HG02981 (cell line): Measurements from ENCODE around the gene FBN2.
"Not testable (repeated sequence)": the region's sequence is repeated elsewhere in the genome, so short reads cannot be mapped to it uniquely, and the experiment has no call there.

Experiments
- ATAC-seq: cut with Tn5 transposase; IDR thresholded peaks from one replicate; pipeline ENCODE4 v1.9.1; 2021; ENCODE audit warnings: mild to moderate bottlenecking, moderate library complexity; ENCODE audit not compliant: unreplicated experiment

Gene FBN2

GRCh38 chr5:128480158-128480557 is 57.9 kb downstream of the FBN2 start:
- no peak for ATAC-seq

GRCh38 chr5:128478386-128479368 is 59.4 kb downstream of the FBN2 start:
- ATAC-seq = no peak

- ATAC-seq = no peak
These were observed 60.1 kb downstream of the FBN2 start for GRCh38 chr5:128477944-128478343.

GRCh38 chr5:128475693-128476092 is 62.4 kb downstream of the FBN2 start:
- ATAC-seq = no peak

- no peak for ATAC-seq
These were observed 65.1 kb downstream of the FBN2 start for GRCh38 chr5:128472919-128473318.

- ATAC-seq = no peak
These were observed 66.0 kb downstream of the FBN2 start for GRCh38 chr5:128472036-128472435.

- no peak for ATAC-seq
These were observed 67.4 kb downstream of the FBN2 start for GRCh38 chr5:128470663-128471062.

- ATAC-seq = no peak
These were observed 68.1 kb downstream of the FBN2 start for GRCh38 chr5:128469912-128470311.

GRCh38 chr5:128466980-128467379 is 71.1 kb downstream of the FBN2 start:
- no peak for ATAC-seq

GRCh38 chr5:128466554-128466953 is 71.5 kb downstream of the FBN2 start:
- no peak for ATAC-seq

- ATAC-seq = no peak
These were observed 73.4 kb downstream of the FBN2 start for GRCh38 chr5:128464596-128464995.

GRCh38 chr5:128462330-128462729 is 75.7 kb downstream of the FBN2 start:
- no peak for ATAC-seq

- not testable (repeated sequence) for ATAC-seq
These were observed 80.7 kb downstream of the FBN2 start for GRCh38 chr5:128457147-128457915.

- no peak for ATAC-seq
These were observed 82.1 kb downstream of the FBN2 start for GRCh38 chr5:128455841-128456361.

GRCh38 chr5:128453121-128453520 is 84.9 kb downstream of the FBN2 start:
- no peak for ATAC-seq

GRCh38 chr5:128447224-128447623 is 90.8 kb downstream of the FBN2 start:
- not testable (repeated sequence) for ATAC-seq

- no peak for ATAC-seq
These were observed 96.1 kb downstream of the FBN2 start for GRCh38 chr5:128441941-128442350.

- no peak for ATAC-seq
These were observed 96.9 kb downstream of the FBN2 start for GRCh38 chr5:128441165-128441564.

GRCh38 chr5:128436749-128437188 is 101.3 kb downstream of the FBN2 start:
- ATAC-seq = no peak

- ATAC-seq = no peak
These were observed 102.2 kb downstream of the FBN2 start for GRCh38 chr5:128435861-128436260.

- ATAC-seq = no peak
These were observed 103.1 kb downstream of the FBN2 start for GRCh38 chr5:128434993-128435392.
